ENCODE data around the gene XYLT1. TPM values are rescaled to one million over a fixed set of nuclear protein-coding genes. Genes with fewer than 3 reads are reported as not detected.

The XYLT1 gene
- total RNA-seq, 1 experiment from 2014 or later, result 7.5 TPM

DNA sequence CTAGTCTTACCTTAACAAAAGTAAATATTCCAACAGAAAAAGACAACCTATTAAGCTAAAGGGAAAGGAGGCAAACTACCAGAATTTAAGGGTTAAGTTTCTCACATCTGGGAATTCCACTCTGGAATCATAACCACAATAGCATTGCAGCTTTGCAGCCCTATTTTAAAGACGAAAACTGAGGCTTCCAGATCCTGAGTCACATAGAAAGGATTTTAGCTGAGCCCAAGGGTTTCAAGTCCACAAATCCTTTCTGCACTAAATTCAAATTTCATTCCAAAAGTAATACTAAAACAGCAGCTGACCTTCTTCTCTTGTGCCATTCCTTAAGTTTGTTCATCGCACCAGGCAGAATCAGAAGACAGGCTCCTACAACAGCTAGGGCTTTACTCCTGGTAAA is 17.8 kb downstream of the XYLT1 start:
- Mint-ChIP-seq H3K27ac (ENCODE audit: unreplicated experiment) (no peak overlapping the region), H3K4me3 (ENCODE audit: low read depth, unreplicated experiment) (no peak overlapping the region), H3K9me3 (ENCODE audit: low read depth, unreplicated experiment) (no peaks in the 10 kb centered on the region), H3K4me1 (ENCODE audit: low read depth, unreplicated experiment) (no peaks in the 10 kb centered on the region), H3K36me3 (ENCODE audit: insufficient read depth, unreplicated experiment) (no peaks in the 10 kb centered on the region), H3K27me3 (ENCODE audit: unreplicated experiment) (peaks cover 20% of the 10 kb centered on the region)
- DNase-seq, result no peak
- no TSS peak for BruUV-seq (replicated peaks)
- CTCF ChIA-PET, result no interaction called here
- TF ChIP-seq, protein P1, sequence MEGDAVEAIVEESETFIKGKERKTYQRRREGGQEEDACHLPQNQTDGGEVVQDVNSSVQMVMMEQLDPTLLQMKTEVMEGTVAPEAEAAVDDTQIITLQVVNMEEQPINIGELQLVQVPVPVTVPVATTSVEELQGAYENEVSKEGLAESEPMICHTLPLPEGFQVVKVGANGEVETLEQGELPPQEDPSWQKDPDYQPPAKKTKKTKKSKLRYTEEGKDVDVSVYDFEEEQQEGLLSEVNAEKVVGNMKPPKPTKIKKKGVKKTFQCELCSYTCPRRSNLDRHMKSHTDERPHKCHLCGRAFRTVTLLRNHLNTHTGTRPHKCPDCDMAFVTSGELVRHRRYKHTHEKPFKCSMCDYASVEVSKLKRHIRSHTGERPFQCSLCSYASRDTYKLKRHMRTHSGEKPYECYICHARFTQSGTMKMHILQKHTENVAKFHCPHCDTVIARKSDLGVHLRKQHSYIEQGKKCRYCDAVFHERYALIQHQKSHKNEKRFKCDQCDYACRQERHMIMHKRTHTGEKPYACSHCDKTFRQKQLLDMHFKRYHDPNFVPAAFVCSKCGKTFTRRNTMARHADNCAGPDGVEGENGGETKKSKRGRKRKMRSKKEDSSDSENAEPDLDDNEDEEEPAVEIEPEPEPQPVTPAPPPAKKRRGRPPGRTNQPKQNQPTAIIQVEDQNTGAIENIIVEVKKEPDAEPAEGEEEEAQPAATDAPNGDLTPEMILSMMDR (IDR thresholded peaks at IDR 0.05; ENCODE audit: unreplicated experiment), result no peak
- intact Hi-C loops (cut with micrococcal nuclease; ENCODE audit: unreplicated experiment), result no loop called here

DNA sequence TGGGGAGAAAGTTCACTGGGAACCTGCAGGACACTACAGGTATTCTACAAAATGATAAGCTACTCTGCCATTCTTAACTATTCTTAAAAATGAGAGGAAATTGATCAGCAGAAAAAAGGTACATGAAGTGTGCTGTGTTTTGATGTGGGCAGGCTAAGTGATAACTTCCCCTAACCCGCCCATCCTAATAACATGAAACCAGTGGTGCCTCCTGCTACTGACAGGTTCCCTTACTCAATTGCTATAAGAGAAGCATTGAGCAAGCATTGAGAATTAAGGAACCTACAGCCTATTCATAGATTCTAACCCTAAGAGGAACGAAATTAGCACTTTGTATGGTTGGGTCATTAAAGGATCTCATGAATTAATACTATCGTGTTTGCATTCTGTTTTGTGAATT is 18.9 kb downstream of the XYLT1 start:
- Mint-ChIP-seq H3K27me3 (ENCODE audit: unreplicated experiment) (peaks cover 20% of the 10 kb centered on the region), H3K4me1 (ENCODE audit: low read depth, unreplicated experiment) (no peaks in the 10 kb centered on the region)
- BruUV-seq (replicated peaks), result no TSS peak

DNA sequence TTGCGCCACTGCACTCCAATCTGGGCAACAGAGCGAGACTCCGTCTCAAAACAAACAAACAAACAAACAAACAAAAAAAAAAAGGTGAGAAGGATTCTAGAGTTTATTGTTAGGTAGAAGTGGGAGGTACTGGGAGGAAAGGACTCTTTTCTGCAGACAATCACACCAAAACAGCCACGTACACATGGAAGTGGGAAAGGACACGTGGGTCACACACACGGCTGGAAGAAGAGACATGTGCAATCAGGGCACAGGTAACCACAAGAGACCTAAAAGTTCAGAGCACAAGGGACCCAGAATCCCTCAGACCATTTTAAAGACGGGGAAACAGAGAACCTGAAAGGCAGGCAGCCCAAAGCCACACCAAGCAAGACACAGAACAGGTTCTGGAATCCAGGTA is 20.5 kb downstream of the XYLT1 start:
- DNase-seq, result no peak
- Mint-ChIP-seq H3K27ac (ENCODE audit: unreplicated experiment) (no peak overlapping the region), H3K36me3 (ENCODE audit: insufficient read depth, unreplicated experiment) (no peaks in the 10 kb centered on the region), H3K4me1 (ENCODE audit: low read depth, unreplicated experiment) (no peaks in the 10 kb centered on the region), H3K4me3 (ENCODE audit: low read depth, unreplicated experiment) (no peak overlapping the region), H3K9me3 (ENCODE audit: low read depth, unreplicated experiment) (no peaks in the 10 kb centered on the region), H3K27me3 (ENCODE audit: unreplicated experiment) (peaks cover 20% of the 10 kb centered on the region)
- TF ChIP-seq, protein P1 (IDR thresholded peaks at IDR 0.05; ENCODE audit: unreplicated experiment), result no peak
- CTCF ChIA-PET, result interaction anchor here (0.7 kb wide), 1 partner anchor 54 kb away, joined by 3 read pairs; no protein-coding TSS in a partner anchor
- no TSS peak for BruUV-seq (replicated peaks)
- intact Hi-C loops (cut with micrococcal nuclease; ENCODE audit: unreplicated experiment), result no loop called here

More for the DNA sequence above, 18.9 kb downstream of the XYLT1 start:
- H3K4me3 Mint-ChIP-seq (ENCODE audit: low read depth, unreplicated experiment), result no peak overlapping the region
- CTCF ChIA-PET, result interaction anchor here (0.5 kb wide), 1 partner anchor 101 kb away, joined by 4 read pairs; no protein-coding TSS in a partner anchor
- H3K36me3 Mint-ChIP-seq (ENCODE audit: insufficient read depth, unreplicated experiment), result no peaks in the 10 kb centered on the region
- no peak overlapping the region for H3K27ac Mint-ChIP-seq (ENCODE audit: unreplicated experiment)
- TF ChIP-seq, protein P1 (IDR thresholded peaks at IDR 0.05; ENCODE audit: unreplicated experiment), result no peak
- intact Hi-C loops (cut with micrococcal nuclease; ENCODE audit: unreplicated experiment), result no loop called here
- no peak for DNase-seq
- no peaks in the 10 kb centered on the region for H3K9me3 Mint-ChIP-seq (ENCODE audit: low read depth, unreplicated experiment)

DNA sequence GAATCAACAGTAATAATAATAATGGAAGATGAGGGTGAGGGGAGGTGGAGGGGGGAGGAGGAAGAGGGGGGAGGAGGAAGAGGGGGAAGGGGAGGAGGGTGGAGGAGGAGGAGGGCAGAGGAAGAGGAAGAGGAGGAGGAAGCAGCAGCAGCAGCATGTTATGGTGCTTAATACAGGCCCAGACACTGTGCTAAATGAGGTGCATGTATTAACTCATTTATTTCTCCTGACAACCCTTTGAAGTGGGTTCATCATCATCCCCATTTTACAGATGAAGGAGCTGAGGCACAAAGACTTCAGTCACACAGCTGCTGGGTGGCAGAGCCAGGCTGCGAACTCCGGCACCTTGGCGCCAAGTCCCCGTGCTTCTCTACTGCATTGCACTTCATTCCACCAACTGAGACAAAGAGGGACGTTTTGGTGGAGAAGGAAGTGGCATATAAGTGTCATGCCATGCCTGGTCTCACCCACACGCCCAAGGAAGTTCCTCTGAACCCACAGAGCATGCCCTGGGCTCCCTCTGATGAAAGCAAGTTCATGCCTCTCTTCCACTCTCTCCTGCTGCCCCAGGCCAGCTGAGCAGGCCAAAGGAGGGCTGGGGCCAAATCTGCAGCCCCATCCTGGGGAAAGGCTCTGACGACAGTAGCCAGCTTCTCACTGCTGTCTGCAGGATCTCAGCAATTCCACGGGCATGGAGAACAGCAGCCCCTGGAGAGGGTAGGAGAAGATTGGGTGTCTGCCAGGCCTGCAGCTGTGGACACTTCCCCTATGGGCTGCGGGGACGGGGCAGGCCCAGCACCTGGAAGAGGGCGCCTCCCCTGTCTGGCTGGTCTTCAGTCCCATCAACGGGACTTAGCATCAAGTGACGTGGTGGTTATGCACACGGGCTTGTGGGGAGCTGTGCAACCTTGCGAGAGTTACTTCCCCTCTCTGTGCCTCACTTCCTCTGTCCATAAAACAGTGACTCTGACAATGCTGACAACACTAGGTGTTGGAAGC is 21.8 kb downstream of the XYLT1 start:
- no peaks in the 10 kb centered on the region for H3K4me1 Mint-ChIP-seq (ENCODE audit: low read depth, unreplicated experiment)
- no peaks in the 10 kb centered on the region for H3K9me3 Mint-ChIP-seq (ENCODE audit: low read depth, unreplicated experiment)
- intact Hi-C loops (cut with micrococcal nuclease; ENCODE audit: unreplicated experiment), result no loop called here
- peaks cover 20% of the 10 kb centered on the region for H3K27me3 Mint-ChIP-seq (ENCODE audit: unreplicated experiment)
- no TSS peak for BruUV-seq (replicated peaks)
- CTCF ChIA-PET, result interaction anchor here (0.6 kb wide), 1 partner anchor 52 kb away, joined by 3 read pairs; no protein-coding TSS in a partner anchor
- TF ChIP-seq, protein P1 (IDR thresholded peaks at IDR 0.05; ENCODE audit: unreplicated experiment), result no peak
- no peak for DNase-seq
- no peaks in the 10 kb centered on the region for H3K36me3 Mint-ChIP-seq (ENCODE audit: insufficient read depth, unreplicated experiment)
- H3K4me3 Mint-ChIP-seq (ENCODE audit: low read depth, unreplicated experiment), result no peak overlapping the region
- no peak overlapping the region for H3K27ac Mint-ChIP-seq (ENCODE audit: unreplicated experiment)
